Mammary epithelial cell (primary cell): ENCODE results near the gene KLF11.

ENCODE experiments used
- EZH2 ChIP-seq: IDR thresholded peaks from 2 replicates; pipeline ENCODE4 v1.6.1; 2012; ENCODE audit warnings: low read length, inconsistent platforms, borderline replicate concordance
- TF ChIP-seq, protein P1 (sequence below), 2 donors: IDR thresholded peaks in 1 of 2; conservative IDR thresholded peaks in 1 of 2; 2 replicates each; pipeline ENCODE4 v1.5.1; 2011 to 2012; ENCODE audit warnings: inconsistent platforms in 2 of 2, low read length in 2 of 2, mild to moderate bottlenecking in 2 of 2, control low read depth in 1 of 2, low read depth in 1 of 2; ENCODE audit not compliant: insufficient read depth in 1 of 2; ENCODE audit errors: extremely low read depth in 1 of 2

DNA sequence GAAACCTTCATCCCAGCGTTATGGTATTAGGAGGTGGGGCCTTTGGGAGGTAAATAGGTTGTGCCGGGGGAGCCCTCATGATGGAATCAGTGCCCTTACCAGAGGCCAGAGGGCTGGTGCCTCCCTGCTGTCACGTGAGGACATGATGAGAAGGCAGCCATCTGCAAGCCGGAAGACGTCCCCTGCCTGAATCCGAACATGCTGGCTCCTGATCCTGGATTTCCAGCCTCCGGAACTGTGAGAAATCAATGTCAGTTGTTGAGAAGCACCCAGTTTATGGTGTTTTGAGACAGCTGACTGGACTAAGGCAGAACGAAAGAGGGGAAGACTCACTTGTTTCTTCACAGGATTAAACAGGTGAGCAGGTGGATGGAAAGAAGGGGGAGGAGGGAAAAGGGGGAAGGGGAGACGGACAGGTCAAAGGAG lies 13.0 kb upstream of the KLF11 start:
- TF ChIP-seq, protein P1, sequence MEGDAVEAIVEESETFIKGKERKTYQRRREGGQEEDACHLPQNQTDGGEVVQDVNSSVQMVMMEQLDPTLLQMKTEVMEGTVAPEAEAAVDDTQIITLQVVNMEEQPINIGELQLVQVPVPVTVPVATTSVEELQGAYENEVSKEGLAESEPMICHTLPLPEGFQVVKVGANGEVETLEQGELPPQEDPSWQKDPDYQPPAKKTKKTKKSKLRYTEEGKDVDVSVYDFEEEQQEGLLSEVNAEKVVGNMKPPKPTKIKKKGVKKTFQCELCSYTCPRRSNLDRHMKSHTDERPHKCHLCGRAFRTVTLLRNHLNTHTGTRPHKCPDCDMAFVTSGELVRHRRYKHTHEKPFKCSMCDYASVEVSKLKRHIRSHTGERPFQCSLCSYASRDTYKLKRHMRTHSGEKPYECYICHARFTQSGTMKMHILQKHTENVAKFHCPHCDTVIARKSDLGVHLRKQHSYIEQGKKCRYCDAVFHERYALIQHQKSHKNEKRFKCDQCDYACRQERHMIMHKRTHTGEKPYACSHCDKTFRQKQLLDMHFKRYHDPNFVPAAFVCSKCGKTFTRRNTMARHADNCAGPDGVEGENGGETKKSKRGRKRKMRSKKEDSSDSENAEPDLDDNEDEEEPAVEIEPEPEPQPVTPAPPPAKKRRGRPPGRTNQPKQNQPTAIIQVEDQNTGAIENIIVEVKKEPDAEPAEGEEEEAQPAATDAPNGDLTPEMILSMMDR (conservative IDR thresholded peaks at IDR 0.05 in 1 of 2, IDR thresholded peaks at IDR 0.05 in 1 of 2; ENCODE audit: extremely low read depth in 1 of 2, insufficient read depth in 1 of 2, low read depth in 1 of 2, low read length in 2 of 2), result no peak
- no peak for TF ChIP-seq EZH2
